K562 treated with DMSO at 1 percent for 12 hours (cell line): ENCODE data around the gene SPATA1. TPM values are rescaled to one million over a fixed set of nuclear protein-coding genes. Genes with fewer than 3 reads are reported as not detected.

ENCODE experiments used
- total RNA-seq: library from RNA; unstranded; fragments of 300-600 nt; gene quantifications from 2 replicates; pipeline ENCODE4 v1.2.3, GENCODE V29; 2022; ENCODE audit not compliant: insufficient read depth

Gene SPATA1, protein sequence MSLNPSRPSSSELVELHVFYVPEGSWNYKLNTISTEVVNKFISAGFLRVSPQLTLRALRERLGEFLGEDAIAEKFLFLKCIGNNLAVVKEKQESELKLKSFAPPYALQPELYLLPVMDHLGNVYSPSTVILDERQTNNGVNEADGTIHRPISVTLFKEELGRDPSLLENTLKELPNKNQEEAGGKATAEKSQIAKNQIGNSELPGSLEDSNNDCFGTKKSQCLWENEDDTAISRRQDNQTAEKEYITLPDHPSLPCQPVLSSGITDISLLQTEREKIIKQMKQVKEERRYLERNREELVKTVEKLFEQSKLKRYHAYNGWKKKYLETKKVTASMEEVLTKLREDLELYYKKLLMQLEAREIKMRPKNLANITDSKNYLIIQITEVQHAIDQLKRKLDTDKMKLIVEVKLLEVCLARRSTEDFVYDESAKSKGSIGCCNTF
- not detected in 2 replicates for total RNA-seq

GRCh38 chr1:84506002-84506728 lies at the start of gene SPATA1, which contains the start of gene GNG5:
Gene SPATA1, plus strand, starts transcription at chr1:84506386. Its CDS starts 9,974 bp downstream, at chr1:84516360.
Gene GNG5, minus strand, starts transcription at chr1:84506581. Its CDS starts 490 bp downstream, at chr1:84506091.

DNA sequence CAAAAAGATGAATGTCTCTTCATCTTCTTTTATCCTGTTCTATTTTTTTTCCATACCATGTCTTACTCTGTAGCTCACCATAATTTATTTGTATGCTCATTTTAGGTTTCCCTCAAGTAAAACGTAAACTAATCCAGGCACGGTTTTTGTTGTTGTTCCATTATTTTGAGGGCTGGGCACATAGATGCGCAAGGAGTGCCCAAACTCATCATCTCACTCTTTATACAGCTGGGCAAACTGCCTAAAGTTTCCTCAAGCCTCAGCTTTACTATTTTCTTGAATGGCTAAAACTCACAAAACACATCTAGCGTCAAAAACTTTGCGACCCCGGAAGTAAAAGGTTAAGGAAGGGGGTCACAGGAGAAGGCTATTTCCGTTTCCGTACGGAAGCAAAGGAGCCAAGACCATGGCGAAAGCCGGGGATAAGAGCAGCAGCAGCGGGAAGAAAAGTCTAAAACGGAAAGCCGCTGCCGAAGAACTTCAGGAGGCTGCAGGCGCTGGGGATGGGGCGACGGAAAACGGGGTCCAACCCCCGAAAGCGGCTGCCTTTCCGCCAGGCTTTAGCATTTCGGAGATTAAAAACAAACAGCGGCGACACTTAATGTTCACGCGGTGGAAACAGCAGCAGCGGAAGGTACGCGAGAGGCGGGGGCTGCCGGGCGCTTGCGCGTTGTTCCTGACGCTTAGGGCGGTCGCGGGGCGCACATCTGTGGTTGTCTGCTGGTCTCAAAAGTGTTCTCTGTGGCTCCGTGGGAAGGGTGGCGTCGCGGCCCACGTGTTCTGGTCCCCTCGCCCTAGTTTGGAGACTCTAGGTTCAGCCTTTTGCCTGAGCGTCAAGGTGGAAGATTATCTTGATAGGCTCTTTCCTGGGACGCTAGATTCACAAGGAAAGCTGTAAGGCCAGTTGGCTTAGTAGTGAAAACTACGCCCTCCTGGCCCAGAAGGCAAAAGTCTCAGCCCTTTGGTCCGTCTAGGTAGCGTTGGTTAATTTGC lies 27.0 kb upstream of the SPATA1 start, which contains the start of gene RPF1:
Gene RPF1 (plus strand): TSS at position 391 of the 993 bp plus-strand sequence. CDS start 16 bp downstream, at position 407.

DNA sequence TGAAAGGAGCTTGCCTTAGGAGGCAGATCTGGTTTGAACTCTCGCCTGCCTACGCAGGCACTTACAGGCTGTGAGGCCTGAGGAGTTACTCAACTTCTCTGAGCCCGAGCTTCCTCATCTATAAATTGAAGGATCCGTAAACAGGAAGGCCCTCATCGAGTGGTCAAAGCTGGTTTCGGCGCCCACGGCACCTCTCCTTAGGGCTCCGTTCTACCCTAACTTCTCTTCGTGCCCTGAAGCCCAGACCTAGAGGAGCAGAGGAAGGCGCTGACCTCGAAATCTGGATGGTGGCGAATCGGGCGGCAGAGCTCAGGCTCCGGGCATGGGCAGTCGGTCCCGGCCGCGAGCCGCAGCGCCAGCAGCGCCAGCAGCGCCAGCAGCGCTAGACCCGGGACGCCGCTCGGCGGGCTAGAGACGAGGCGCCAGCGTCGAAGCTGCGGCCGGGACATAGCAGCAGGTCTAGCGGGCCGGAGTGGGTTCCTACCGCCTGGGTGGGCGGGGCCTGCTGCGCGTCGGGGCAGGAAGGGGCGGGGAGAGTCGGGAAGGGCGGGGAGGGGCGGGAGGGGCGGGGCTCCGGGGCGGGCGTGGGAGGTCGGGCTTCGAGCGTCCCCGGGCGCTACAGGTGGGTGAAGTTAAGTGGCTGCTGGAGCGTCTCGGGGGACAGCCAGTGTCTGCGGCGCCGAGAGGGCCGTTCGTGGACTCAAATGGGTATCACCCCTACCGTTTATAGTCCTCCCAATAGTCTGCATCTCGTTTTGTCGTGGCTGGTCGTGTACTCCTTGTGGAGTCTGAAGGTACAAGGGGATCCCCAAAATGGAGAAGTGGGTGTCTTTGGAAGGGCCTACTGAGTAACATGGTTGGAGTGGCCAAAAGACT lies 68.0 kb downstream of the SPATA1 start, which contains the start of gene CTBS:
Gene CTBS (minus strand): TSS at position 474 of the 876 bp plus-strand sequence. CDS start 25 bp downstream, at position 449.

Other genes with a start within 250 kb of the SPATA1 start
- gene SAMD13, start 204.7 kb upstream of the SPATA1 start, total RNA-seq = 0.86 TPM in 1 of 2 replicates, not detected in the other
- gene DNASE2B, start 107.9 kb upstream of the SPATA1 start, total RNA-seq = not detected in 2 replicates
- 37.5 and 53.3 TPM in 2 replicates for gene RPF1, start 27.1 kb upstream of the SPATA1 start, total RNA-seq
- gene GNG5, start 195 bp downstream of the SPATA1 start, total RNA-seq = 179 and 244 TPM in 2 replicates
- 6.4 and 14.4 TPM in 2 replicates for gene CTBS, start 68.1 kb downstream of the SPATA1 start, total RNA-seq
- 14.4 and 38.3 TPM in 2 replicates for gene SSX2IP, start 184.1 kb downstream of the SPATA1 start, total RNA-seq